Mammary epithelial cell (primary cell): Measurements from ENCODE around the gene RETSAT.

ENCODE experiments used
- EZH2 ChIP-seq: IDR thresholded peaks from 2 replicates; pipeline ENCODE4 v1.6.1; 2012; ENCODE audit warnings: low read length, inconsistent platforms, borderline replicate concordance
- TF ChIP-seq, protein P1 (sequence below), 2 donors: IDR thresholded peaks in 1 of 2; conservative IDR thresholded peaks in 1 of 2; 2 replicates each; pipeline ENCODE4 v1.5.1; 2011 to 2012; ENCODE audit warnings: inconsistent platforms in 2 of 2, low read length in 2 of 2, mild to moderate bottlenecking in 2 of 2, control low read depth in 1 of 2, low read depth in 1 of 2; ENCODE audit not compliant: insufficient read depth in 1 of 2; ENCODE audit errors: extremely low read depth in 1 of 2

DNA sequence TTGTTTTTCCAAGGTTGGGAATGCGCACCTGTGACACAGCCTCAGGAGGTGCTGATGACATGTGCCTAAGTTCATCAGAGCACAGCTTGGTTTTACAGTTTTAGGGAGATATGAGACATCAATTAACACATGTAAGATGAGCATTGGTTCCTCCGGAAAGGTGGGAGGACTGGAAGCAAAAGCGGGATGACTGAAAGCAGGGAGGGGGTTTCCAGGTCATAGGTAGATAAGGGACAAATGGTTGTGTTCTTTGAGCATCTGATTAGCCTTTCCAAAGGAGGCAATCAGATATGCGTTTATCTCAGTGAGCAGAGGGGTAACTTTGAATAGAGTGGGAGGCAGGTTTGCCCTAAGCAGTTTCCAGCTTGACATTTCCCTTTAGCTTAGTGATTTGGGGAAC, 29.5 kb upstream of the RETSAT start:
- TF ChIP-seq, protein P1, sequence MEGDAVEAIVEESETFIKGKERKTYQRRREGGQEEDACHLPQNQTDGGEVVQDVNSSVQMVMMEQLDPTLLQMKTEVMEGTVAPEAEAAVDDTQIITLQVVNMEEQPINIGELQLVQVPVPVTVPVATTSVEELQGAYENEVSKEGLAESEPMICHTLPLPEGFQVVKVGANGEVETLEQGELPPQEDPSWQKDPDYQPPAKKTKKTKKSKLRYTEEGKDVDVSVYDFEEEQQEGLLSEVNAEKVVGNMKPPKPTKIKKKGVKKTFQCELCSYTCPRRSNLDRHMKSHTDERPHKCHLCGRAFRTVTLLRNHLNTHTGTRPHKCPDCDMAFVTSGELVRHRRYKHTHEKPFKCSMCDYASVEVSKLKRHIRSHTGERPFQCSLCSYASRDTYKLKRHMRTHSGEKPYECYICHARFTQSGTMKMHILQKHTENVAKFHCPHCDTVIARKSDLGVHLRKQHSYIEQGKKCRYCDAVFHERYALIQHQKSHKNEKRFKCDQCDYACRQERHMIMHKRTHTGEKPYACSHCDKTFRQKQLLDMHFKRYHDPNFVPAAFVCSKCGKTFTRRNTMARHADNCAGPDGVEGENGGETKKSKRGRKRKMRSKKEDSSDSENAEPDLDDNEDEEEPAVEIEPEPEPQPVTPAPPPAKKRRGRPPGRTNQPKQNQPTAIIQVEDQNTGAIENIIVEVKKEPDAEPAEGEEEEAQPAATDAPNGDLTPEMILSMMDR (conservative IDR thresholded peaks at IDR 0.05 in 1 of 2, IDR thresholded peaks at IDR 0.05 in 1 of 2; ENCODE audit: extremely low read depth in 1 of 2, insufficient read depth in 1 of 2, low read depth in 1 of 2, low read length in 2 of 2), result no peak
- no peak for TF ChIP-seq EZH2
